ENCODE measurements around the gene HPCAL1. TPM values are rescaled to one million over a fixed set of nuclear protein-coding genes. Genes with fewer than 3 reads are reported as not detected.

HPCAL1 gene
- total RNA-seq, 1 donor: 34.7 TPM

DNA sequence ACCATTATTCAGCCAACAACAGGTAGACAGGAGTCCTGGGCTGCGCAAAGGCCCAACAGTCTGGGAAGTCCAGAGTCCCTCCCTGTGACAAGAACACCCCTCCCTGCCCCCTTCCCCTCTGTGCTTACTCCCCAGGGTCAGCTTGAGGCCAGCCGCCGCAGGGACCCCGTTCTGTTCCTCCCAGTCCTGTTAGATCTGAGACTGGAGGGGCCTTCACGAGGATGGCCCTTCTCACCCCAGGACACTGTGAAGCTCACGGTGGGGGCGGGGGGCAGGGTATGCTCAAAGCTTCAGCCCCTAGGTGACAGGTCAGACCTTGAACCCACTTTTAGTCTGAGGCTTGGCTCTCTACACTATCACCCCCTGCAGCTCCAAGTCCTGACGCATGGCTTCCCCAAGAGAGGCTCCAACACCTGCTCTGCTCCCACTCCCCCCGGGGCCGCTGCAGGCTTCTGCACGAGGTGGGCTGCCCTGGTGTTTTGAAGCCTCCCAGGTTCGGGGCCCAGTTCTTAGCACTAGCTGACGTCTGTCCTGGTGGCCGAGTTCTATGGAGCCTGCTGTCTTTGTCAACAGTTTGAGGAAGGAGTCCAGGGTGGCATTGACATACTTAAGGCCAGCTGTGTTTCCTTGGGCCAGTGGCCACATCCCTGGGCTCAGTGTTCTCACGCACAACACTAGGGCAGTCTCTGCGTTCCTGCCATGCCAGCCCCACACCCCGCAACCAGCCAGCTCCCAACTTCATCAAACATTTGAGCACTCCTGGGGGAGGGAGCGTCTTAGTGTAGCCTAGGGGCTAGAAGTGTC is 37.2 kb upstream of the HPCAL1 start:
- H3K9me3 ChIP-seq (ENCODE audit: low read depth, low read length): no peaks in the 10 kb centered on the region
- no peaks in the 10 kb centered on the region for H3K27me3 ChIP-seq (ENCODE audit: insufficient read depth, low read length)
- H3K4me1 ChIP-seq (ENCODE audit: insufficient read depth, low read length): peaks cover under 1% of the 10 kb centered on the region
- H3K4me3 ChIP-seq (ENCODE audit: low read length): no peak overlapping the region

DNA sequence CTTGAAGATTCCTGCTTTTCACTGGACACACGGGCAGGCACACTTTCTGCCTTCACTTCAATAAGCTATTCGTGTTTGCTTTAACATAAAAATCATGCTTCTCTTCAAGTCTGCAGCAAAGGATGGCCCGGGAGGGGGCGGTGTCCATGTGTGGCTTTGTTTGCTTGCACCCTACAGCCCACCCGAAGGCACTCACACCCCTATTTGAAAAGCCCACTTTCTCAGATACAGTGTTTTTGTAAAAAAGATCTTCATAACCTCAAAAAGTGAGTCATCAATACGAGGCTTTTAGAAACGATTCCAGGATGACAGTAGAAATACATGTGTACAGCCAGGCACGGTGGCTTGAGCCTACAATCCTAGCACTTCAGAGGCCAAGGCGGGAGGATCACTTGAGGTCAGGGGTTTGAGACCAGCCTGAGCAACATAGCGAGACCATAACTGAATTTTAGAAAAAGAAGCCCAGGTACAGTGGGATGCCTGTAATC is 36.5 kb upstream of the HPCAL1 start:
- H3K27me3 ChIP-seq (ENCODE audit: insufficient read depth, low read length): no peaks in the 10 kb centered on the region
- H3K4me1 ChIP-seq (ENCODE audit: insufficient read depth, low read length): peaks cover 3% of the 10 kb centered on the region
- H3K4me3 ChIP-seq (ENCODE audit: low read length): no peak overlapping the region
- H3K9me3 ChIP-seq (ENCODE audit: low read depth, low read length): no peaks in the 10 kb centered on the region

DNA sequence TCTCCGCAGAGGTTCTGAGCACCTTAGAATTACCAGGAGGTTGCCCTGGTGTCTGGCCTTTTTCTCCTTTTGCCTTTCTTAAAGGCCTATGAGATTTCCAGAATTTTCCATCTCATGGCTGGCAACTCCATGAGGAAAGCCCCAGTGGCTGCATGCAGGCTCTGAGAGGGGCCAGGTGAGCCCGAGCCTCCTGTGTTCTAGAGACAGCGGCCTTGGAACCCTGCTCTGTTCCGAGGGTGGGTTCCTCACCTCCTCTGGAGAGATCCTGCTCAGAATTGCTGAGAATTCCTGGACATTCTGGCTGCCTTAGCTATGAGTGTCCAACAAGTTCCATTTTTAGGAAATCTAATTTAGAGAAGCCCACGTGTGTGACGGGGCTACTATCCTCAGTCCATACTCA is 35.7 kb upstream of the HPCAL1 start:
- H3K27me3 ChIP-seq (ENCODE audit: insufficient read depth, low read length): no peaks in the 10 kb centered on the region
- H3K4me3 ChIP-seq (ENCODE audit: low read length): no peak overlapping the region
- peaks cover 3% of the 10 kb centered on the region for H3K4me1 ChIP-seq (ENCODE audit: insufficient read depth, low read length)
- H3K9me3 ChIP-seq (ENCODE audit: low read depth, low read length): no peaks in the 10 kb centered on the region

DNA sequence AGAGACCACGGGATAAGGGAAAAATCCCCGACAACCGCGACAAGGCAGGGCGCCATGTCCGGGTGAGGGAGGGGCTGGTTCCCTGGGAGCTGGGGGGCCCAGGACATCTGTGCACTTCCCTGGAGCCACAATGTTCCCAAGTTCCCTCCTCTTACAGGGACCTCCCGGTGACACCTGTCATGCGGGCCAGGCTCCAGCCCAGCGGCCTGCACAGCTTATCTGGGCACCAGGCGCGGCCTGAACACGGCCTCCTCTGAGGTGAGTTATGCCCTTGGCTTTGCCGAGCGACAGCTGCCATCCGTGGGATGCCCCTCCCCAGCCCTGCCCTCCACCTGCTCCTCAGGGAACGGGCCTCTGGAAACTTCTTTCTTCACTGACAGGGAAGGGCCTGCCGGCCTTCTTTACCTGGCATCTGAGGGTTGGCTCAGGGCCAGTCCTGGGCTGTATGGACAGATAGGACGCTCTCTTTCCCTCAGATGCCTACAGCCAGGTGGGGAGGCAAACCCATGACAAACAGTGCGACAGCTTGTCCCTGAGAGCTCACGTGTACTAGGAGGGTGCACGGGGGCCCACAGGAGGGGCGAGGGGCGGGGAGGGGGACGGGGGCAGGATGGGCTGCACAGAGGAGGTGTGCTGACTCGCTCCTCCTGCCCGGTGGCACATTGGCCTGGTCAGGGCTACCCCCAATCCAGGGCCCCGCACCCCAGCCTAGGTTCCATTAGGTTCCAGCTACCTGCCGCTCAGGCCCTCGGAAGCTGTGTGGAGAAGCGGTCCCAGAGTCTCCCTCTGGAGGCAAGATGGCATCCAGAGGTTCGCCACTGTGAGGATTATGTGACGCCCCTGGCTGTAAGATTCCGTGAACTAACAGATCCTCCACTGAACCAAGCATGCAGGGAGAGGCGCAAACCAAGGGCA is 34.9 kb upstream of the HPCAL1 start:
- Histone ChIP-seq H3K4me1 (ENCODE audit: insufficient read depth, low read length) (peaks cover 3% of the 10 kb centered on the region), H3K4me3 (ENCODE audit: low read length) (no peak overlapping the region), H3K9me3 (ENCODE audit: low read depth, low read length) (no peaks in the 10 kb centered on the region), H3K27me3 (ENCODE audit: insufficient read depth, low read length) (no peaks in the 10 kb centered on the region)

DNA sequence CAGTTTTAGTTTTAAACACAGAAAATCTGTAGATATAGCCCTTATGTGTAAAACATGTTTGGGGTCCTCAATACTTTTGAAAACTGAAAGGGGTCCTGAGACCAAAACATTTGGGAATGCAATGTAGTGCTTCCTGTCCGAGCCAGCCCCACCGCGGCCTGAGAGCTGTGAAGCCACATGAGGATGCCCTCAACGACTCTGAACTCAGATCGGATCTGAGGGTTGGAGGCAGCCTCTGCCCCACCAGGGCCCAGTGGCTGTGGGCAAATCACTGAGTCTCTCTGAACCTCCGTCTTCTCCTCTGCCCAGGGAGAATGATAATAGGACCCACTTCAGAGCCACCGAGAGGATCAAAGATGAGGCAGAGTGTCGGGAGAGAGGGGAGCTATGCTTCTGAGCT is 33.4 kb upstream of the HPCAL1 start:
- H3K27me3 ChIP-seq (ENCODE audit: insufficient read depth, low read length): no peaks in the 10 kb centered on the region
- no peaks in the 10 kb centered on the region for H3K9me3 ChIP-seq (ENCODE audit: low read depth, low read length)
- peaks cover 3% of the 10 kb centered on the region for H3K4me1 ChIP-seq (ENCODE audit: insufficient read depth, low read length)
- H3K4me3 ChIP-seq (ENCODE audit: low read length): no peak overlapping the region

DNA sequence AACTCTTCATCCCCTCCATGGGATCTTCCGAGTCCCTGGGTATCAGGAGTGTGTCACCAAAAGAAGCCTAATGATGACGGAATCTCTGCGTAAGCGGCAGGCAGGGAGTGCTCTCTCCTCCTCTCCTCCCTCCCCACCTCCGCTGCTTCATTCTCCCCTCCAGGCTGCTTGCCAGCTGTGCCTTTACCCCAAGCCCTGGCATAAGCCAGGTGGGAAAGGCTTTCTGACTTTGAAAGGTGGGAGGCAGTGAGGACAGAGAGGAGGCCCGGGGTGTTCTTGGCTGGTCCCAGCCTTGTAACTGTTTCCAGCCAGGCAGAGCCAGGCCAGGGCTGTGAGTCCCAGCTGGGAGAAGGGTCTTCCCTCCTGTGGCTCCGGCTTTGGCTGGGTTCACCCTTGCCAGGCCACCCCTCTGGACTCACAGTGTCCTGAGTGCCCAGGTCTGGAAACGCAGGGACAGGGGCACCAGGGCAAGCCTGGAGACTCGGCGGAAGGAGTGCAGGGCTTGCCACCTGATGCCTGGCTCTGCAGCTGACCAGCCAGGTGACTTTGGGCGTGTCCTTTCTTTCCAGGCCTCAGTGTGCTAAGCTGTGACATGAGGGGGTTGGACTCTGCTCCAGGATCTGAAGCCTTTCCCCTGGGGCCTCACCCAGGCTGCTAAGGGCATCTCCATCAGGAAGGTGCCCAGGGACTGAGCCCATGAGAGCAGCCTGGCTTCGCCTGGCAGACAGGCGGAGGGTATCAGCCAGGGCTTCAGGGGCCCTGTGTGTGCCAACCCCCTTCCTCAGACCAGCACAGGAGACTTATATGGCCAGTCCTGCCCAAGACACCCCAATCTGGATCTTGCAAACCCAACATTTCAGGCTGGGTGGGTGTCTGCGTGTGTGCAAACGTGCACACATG is 32.7 kb upstream of the HPCAL1 start:
- H3K9me3 ChIP-seq (ENCODE audit: low read depth, low read length): no peaks in the 10 kb centered on the region
- H3K27me3 ChIP-seq (ENCODE audit: insufficient read depth, low read length): no peaks in the 10 kb centered on the region
- H3K4me3 ChIP-seq (ENCODE audit: low read length): no peak overlapping the region
- H3K4me1 ChIP-seq (ENCODE audit: insufficient read depth, low read length): peaks cover 3% of the 10 kb centered on the region

DNA sequence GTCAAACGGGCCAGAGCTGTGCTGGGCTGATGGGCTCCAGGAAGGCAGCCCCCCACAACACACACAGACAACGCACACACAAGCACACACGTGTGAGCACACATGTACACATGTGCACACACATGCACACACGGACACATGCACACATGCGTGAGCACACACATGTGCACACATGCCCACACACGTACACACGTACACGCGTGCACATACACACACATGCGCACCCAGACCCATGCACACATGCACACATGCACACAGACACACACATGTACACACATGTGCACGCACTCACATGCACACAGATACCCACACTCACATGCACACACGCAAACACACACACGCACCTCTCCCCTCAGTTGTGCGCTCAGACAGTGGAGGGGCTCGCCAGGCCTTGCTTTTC is 31.2 kb upstream of the HPCAL1 start:
- Histone ChIP-seq H3K4me3 (ENCODE audit: low read length) (no peak overlapping the region), H3K27me3 (ENCODE audit: insufficient read depth, low read length) (no peaks in the 10 kb centered on the region), H3K4me1 (ENCODE audit: insufficient read depth, low read length) (peaks cover 3% of the 10 kb centered on the region), H3K9me3 (ENCODE audit: low read depth, low read length) (no peaks in the 10 kb centered on the region)

DNA sequence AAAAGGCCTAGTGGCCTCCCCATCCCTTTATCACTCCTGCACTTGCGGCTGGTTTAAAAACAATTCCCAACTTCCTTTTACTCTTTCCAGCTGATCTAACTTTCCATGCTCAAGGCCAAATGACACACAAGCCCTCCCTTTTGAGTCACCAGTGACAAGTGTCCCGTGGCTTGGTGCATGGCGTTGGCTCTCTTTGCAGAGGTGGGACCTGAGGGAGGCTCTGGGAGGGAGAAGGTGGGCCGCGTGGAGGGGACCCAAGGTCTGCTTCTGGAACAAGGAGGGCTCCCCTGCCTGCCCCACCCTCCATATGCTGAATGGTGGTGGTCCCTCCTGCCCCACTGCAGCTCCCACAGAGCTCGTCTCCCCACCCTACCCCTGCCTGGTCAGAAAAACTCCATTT is 30.8 kb upstream of the HPCAL1 start:
- H3K4me3 ChIP-seq (ENCODE audit: low read length): no peak overlapping the region
- H3K27me3 ChIP-seq (ENCODE audit: insufficient read depth, low read length): no peaks in the 10 kb centered on the region
- peaks cover 3% of the 10 kb centered on the region for H3K4me1 ChIP-seq (ENCODE audit: insufficient read depth, low read length)
- no peaks in the 10 kb centered on the region for H3K9me3 ChIP-seq (ENCODE audit: low read depth, low read length)

DNA sequence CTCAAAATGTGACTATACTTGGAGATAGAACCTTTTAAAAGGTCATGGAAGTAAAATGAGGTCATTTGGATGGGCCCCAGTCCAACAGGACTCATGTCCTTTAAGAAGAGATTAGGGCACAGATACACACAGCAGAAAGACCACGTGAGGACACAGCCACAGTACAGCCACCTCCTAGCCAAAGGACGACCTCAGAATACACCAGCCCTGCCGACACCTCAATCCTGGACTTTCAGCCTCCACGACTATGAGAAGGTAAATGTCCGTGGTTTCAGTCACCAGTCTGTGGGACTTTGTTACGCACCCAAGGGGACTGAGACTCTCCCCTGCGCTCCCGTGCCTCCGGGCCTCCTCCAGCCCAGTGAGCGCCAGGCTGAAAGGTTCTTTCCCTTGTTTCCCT is 30.2 kb upstream of the HPCAL1 start:
- no peaks in the 10 kb centered on the region for H3K9me3 ChIP-seq (ENCODE audit: low read depth, low read length)
- H3K27me3 ChIP-seq (ENCODE audit: insufficient read depth, low read length): no peaks in the 10 kb centered on the region
- H3K4me3 ChIP-seq (ENCODE audit: low read length): no peak overlapping the region
- peaks cover 8% of the 10 kb centered on the region for H3K4me1 ChIP-seq (ENCODE audit: insufficient read depth, low read length)

DNA sequence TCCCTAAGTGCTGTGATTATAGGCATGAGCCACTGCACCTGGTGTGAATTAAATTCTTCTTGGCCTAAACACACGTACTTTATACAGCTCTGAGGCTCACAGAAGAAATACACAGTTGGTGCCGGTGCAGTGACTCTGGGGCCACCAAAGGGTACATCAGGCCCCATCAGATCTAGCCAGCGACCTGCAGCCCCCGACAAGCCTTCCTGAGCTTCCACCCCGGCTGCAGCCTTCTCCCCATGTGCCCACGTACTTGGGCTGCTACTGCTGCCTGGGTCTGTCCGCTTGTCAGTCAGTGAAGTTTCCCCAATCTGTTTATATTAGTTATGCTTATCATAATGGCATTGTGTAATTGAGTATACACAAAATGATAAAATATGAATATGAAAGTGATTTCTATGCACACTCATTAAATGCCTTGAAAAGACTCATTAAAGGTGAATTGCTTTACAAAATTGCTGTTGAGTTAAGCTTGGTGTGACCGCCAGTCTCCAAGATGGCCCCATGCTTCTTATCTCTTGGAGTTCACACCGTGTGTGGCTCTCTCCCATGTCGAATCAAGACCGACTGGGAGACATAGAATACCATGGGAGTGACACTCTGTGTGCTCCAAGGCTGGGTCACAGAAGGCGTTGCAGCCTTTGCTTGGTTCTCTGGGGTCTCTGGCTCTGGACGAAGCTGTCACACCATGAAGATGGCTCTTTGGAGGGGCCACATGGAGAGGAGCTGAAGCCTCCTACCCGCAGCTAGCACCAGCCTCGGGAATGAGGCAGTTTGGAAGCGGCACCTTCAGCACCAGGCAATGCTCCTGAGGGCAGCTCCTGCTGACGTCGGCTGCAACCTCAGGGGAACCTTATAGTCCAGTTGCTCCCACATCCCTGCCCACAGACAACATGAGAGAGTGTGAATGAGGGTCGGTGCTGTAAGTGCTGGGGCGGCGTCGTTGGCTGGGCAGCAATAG is 29.2 kb upstream of the HPCAL1 start:
- Histone ChIP-seq H3K4me3 (ENCODE audit: low read length) (no peak overlapping the region), H3K27me3 (ENCODE audit: insufficient read depth, low read length) (no peaks in the 10 kb centered on the region), H3K9me3 (ENCODE audit: low read depth, low read length) (no peaks in the 10 kb centered on the region), H3K4me1 (ENCODE audit: insufficient read depth, low read length) (peaks cover 19% of the 10 kb centered on the region)

DNA sequence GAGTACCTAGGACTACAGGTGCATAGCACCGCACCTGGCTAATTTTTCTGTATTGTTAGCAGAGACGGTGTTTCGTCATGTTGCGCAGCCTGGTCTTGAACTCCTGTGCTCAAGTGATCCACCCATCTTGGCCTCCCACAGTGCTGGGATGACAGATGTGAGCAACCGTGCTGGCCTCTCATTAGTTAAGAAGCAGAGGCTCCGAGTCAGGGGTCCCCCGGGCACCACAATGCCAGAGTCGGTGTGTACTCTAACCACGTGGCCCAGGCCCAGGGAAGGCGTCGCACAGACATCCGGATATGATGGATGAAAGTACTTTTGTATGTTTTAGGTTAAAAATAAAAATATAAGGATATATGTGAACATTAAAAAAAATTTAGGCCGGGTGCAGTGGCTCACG is 28.3 kb upstream of the HPCAL1 start:
- no peak overlapping the region for H3K4me3 ChIP-seq (ENCODE audit: low read length)
- no peaks in the 10 kb centered on the region for H3K9me3 ChIP-seq (ENCODE audit: low read depth, low read length)

DNA sequence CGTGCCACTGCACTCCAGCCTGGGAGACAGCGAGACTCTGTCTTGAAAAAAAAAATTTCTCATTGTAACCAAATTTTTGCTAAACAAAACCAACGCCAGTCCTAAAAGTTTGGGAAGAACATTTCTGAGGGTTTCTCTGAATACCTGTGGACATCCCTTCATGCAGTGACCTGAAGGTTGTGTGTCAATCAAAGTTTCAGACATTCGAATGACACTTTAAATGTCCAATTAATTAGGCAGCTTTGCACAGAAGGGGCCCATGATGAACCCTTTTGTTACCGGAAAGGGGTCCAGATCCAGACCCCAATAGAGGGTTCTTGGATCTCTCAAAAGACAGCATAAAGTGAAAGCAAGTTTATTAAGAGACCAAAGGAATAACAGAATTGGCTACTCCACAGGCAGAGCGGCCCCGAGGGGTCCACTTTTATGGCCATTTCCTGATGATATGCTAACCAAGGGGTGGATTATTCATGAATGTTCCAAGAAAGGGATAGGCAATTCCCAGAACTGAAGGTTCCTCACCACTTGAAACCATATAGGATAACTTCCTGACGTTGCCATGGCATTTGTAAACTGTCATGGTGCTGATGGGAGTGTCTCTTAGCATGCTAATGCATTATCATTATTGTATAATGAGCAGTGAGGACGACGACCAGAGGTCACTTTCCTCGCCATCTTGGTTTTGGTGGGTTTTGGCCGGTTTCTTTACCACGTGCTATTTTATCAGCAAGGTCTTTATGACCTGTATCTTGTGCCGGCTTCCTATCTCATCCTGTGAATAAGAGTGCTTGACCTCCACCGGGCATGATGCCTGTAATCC is 27.5 kb upstream of the HPCAL1 start:
- peaks cover 25% of the 10 kb centered on the region for H3K4me1 ChIP-seq (ENCODE audit: insufficient read depth, low read length)
- no peak overlapping the region for H3K4me3 ChIP-seq (ENCODE audit: low read length)
- H3K27me3 ChIP-seq (ENCODE audit: insufficient read depth, low read length): no peaks in the 10 kb centered on the region
- no peaks in the 10 kb centered on the region for H3K9me3 ChIP-seq (ENCODE audit: low read depth, low read length)

More for the DNA sequence above, 28.3 kb upstream of the HPCAL1 start:
- Histone ChIP-seq H3K27me3 (ENCODE audit: insufficient read depth, low read length) (no peaks in the 10 kb centered on the region), H3K4me1 (ENCODE audit: insufficient read depth, low read length) (peaks cover 25% of the 10 kb centered on the region)
